Ishikawa (cell line): ENCODE data around the gene CLCN1.

ENCODE experiments used
- CEBPB ChIP-seq: IDR thresholded peaks from 2 replicates; pipeline ENCODE4 v1.6.1; 2012
- CREB1 ChIP-seq: IDR thresholded peaks from 2 replicates; pipeline ENCODE4 v1.6.1; 2012; ENCODE audit warnings: low read depth
- EGR1 ChIP-seq: IDR thresholded peaks from 2 replicates; pipeline ENCODE4 v1.6.1; 2012
- EP300 ChIP-seq: IDR thresholded peaks from 2 replicates; pipeline ENCODE4 v1.6.1; 2012; ENCODE audit warnings: borderline replicate concordance
- FOXM1 ChIP-seq: IDR thresholded peaks from 2 replicates; pipeline ENCODE4 v1.6.1; 2012; ENCODE audit warnings: low read depth, borderline replicate concordance
- MAX ChIP-seq: IDR thresholded peaks from 2 replicates; pipeline ENCODE4 v1.6.1; 2012
- NFIC ChIP-seq: IDR thresholded peaks from 2 replicates; pipeline ENCODE4 v1.6.1; 2012
- RAD21 ChIP-seq: IDR thresholded peaks from 2 replicates; pipeline ENCODE4 v1.6.1; 2012; ENCODE audit warnings: low read depth
- TAF1 ChIP-seq: IDR thresholded peaks from 2 replicates; pipeline ENCODE4 v1.6.1; 2012; ENCODE audit warnings: low read depth, mild to moderate bottlenecking
- TCF12 ChIP-seq: IDR thresholded peaks from 2 replicates; pipeline ENCODE4 v1.6.1; 2012; ENCODE audit warnings: low read depth
- TEAD4 ChIP-seq: IDR thresholded peaks from 2 replicates; pipeline ENCODE4 v1.6.1; 2012
- YY1 ChIP-seq: IDR thresholded peaks from 2 replicates; pipeline ENCODE4 v1.6.1; 2012; ENCODE audit warnings: low read depth
- ZBTB7A ChIP-seq: IDR thresholded peaks from 2 replicates; pipeline ENCODE4 v1.6.1; 2012; ENCODE audit warnings: low read depth
- TF ChIP-seq, protein P1 (sequence below): IDR thresholded peaks from 2 replicates; pipeline ENCODE4 v1.6.1; 2012; ENCODE audit warnings: low read depth, mild to moderate bottlenecking
- TF ChIP-seq, protein P2 (sequence below): IDR thresholded peaks from 2 replicates; pipeline ENCODE4 v1.6.1; 2012

The CLCN1 gene

GRCh38 chr7:143382126-143382790 is 66.3 kb downstream of the CLCN1 start:
- no peak for TF ChIP-seq YY1
- no peak for TF ChIP-seq FOXM1
- no peak for TF ChIP-seq CREB1
- no peak for TF ChIP-seq RAD21

GRCh38 chr7:143382791-143383641 is 67.1 kb downstream of the CLCN1 start:
- TF ChIP-seq MAX (no peak), EP300 (no peak), NFIC (no peak), EGR1 (no peak), ZBTB7A (no peak), TAF1 (no peak), CREB1 (no peak), TCF12 (no peak), RAD21 (no peak), CEBPB (no peak)
- TF ChIP-seq, protein P1, sequence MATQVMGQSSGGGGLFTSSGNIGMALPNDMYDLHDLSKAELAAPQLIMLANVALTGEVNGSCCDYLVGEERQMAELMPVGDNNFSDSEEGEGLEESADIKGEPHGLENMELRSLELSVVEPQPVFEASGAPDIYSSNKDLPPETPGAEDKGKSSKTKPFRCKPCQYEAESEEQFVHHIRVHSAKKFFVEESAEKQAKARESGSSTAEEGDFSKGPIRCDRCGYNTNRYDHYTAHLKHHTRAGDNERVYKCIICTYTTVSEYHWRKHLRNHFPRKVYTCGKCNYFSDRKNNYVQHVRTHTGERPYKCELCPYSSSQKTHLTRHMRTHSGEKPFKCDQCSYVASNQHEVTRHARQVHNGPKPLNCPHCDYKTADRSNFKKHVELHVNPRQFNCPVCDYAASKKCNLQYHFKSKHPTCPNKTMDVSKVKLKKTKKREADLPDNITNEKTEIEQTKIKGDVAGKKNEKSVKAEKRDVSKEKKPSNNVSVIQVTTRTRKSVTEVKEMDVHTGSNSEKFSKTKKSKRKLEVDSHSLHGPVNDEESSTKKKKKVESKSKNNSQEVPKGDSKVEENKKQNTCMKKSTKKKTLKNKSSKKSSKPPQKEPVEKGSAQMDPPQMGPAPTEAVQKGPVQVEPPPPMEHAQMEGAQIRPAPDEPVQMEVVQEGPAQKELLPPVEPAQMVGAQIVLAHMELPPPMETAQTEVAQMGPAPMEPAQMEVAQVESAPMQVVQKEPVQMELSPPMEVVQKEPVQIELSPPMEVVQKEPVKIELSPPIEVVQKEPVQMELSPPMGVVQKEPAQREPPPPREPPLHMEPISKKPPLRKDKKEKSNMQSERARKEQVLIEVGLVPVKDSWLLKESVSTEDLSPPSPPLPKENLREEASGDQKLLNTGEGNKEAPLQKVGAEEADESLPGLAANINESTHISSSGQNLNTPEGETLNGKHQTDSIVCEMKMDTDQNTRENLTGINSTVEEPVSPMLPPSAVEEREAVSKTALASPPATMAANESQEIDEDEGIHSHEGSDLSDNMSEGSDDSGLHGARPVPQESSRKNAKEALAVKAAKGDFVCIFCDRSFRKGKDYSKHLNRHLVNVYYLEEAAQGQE, result no peak
- TF ChIP-seq, protein P2, sequence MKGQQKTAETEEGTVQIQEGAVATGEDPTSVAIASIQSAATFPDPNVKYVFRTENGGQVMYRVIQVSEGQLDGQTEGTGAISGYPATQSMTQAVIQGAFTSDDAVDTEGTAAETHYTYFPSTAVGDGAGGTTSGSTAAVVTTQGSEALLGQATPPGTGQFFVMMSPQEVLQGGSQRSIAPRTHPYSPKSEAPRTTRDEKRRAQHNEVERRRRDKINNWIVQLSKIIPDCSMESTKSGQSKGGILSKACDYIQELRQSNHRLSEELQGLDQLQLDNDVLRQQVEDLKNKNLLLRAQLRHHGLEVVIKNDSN, result no peak

DNA sequence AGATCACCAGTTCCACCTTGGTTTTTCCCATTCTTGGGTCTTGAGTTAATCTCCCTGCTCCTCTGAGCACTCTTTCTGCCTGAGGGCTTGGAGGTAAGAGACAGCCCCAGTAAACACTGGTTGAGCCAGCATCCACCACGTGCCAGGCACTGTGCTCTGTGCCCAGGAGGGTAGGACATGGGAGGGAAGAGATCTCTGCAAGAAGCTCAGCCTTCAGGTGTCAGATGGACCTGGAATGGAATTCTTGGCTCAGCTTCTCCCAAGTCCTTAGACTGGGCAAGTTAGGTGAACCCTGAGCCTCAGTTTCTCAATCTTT is 67.7 kb downstream of the CLCN1 start:
- TF ChIP-seq RAD21 (no peak), TAF1 (no peak)
- TF ChIP-seq, protein P2, result no peak
- TF ChIP-seq, protein P1, result no peak

DNA sequence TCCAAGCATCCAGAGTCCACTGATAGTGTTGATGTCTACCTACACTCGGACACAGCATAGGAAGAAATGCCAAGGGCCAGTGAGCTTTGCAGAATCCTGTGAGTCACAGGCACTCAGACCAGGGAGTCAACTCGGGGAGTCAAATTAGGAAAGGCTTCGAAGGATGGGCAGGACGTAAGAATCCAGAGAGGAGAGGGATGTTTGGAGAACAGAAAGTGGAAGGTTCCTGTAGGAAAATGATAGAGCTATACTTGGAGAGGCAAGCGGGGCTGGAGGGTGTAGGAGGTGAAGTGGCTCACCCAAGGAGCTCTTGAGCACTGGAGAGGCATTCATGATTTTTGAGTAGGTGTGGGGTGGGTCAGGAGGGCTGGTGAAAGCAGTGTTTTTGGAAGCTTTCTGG is 68.2 kb downstream of the CLCN1 start:
- TF ChIP-seq CEBPB, result no peak
- no peak for TF ChIP-seq CREB1
- TF ChIP-seq EP300, result no peak
- TF ChIP-seq YY1, result no peak
- no peak for TF ChIP-seq MAX
- TF ChIP-seq, protein P2, result no peak
- no peak for TF ChIP-seq ZBTB7A
- no peak for TF ChIP-seq TAF1
- TF ChIP-seq FOXM1, result no peak
- no peak for TF ChIP-seq EGR1
- no peak for TF ChIP-seq TEAD4
- no peak for TF ChIP-seq NFIC
- TF ChIP-seq TCF12, result no peak
- no peak for TF ChIP-seq RAD21
- TF ChIP-seq, protein P1, result no peak
